ENCODE measurements around the gene C3orf70.

Gene C3orf70

GRCh38 chr3:185076219-185076618, 76.6 kb downstream of the C3orf70 start:
- H3K4me3 ChIP-seq (ENCODE audit: low read depth, low read length): no peak overlapping the region
- no peaks in the 10 kb centered on the region for H3K4me1 ChIP-seq (ENCODE audit: control insufficient read depth, insufficient read depth, low read length)
- no peaks in the 10 kb centered on the region for H3K36me3 ChIP-seq (ENCODE audit: control insufficient read depth in 2 of 2, insufficient read depth in 1 of 2, low read length in 2 of 2)
- no peak overlapping the region for H3K27ac ChIP-seq (ENCODE audit: extremely low read depth, low read depth, low read length)
- ChIA-PET CTCF (no interaction called here), POLR2A (no interaction called here)
- no peaks in the 10 kb centered on the region for H3K9me3 ChIP-seq (ENCODE audit: control insufficient read depth, insufficient read depth, low read depth, low read length)
- TF ChIP-seq ZNF2 (tag by site-specific recombination; IDR thresholded peaks at IDR 0.05) (no peak), ZNF580 (tag by site-specific recombination; IDR thresholded peaks at IDR 0.05) (no peak), CTCF (tag by site-specific recombination; IDR thresholded peaks at IDR 0.05) (no peak), ZNF132 (tag by site-specific recombination; IDR thresholded peaks at IDR 0.05; ENCODE audit: borderline replicate concordance) (no peak), ZNF623 (tag by site-specific recombination; IDR thresholded peaks at IDR 0.05) (no peak), ZSCAN18 (tag by site-specific recombination; IDR thresholded peaks at IDR 0.05) (no peak), ZNF140 (tag by site-specific recombination; IDR thresholded peaks at IDR 0.05) (no peak)

GRCh38 chr3:185075547-185075946, 77.3 kb downstream of the C3orf70 start:
- no peak for TF ChIP-seq ZNF37A (tag by site-specific recombination; IDR thresholded peaks at IDR 0.05)
- TF ChIP-seq OSR2 (tag by site-specific recombination; IDR thresholded peaks at IDR 0.05): no peak
- no peak for TF ChIP-seq GLI2 (tag by site-specific recombination; IDR thresholded peaks at IDR 0.05; ENCODE audit: borderline replicate concordance, low read depth)
- TF ChIP-seq ZNF362 (tag by site-specific recombination; IDR thresholded peaks at IDR 0.05): no peak
- no peak for TF ChIP-seq ZNF660 (tag by site-specific recombination; IDR thresholded peaks at IDR 0.05)
- TF ChIP-seq SCRT2 (tag by site-specific recombination; IDR thresholded peaks at IDR 0.05): peak; percentile 70
- TF ChIP-seq RBAK (tag by site-specific recombination; IDR thresholded peaks at IDR 0.05): no peak
- TF ChIP-seq ZBTB17 (tag by site-specific recombination; IDR thresholded peaks at IDR 0.05): no peak
- 0 out of 2 replicates have a peak, but pooled peaks have one; percentile 36 for TF ChIP-seq SCRT1 (tag by site-specific recombination; IDR thresholded peaks at IDR 0.05; ENCODE audit: borderline replicate concordance)
- no peak for TF ChIP-seq ZNF518A (tag by site-specific recombination; conservative IDR thresholded peaks at IDR 0.05; ENCODE audit: low read depth)
- TF ChIP-seq ZNF433 (tag by site-specific recombination; IDR thresholded peaks at IDR 0.05; ENCODE audit: low read depth): no peak

More at GRCh38 chr3:185075547-185075946, 77.3 kb downstream of the C3orf70 start:
- no peaks in the 10 kb centered on the region for H3K36me3 ChIP-seq (ENCODE audit: control insufficient read depth in 2 of 2, insufficient read depth in 1 of 2, low read length in 2 of 2)
- H3K27ac ChIP-seq (ENCODE audit: extremely low read depth, low read depth, low read length): no peak overlapping the region
- H3K4me1 ChIP-seq (ENCODE audit: control insufficient read depth, insufficient read depth, low read length): no peaks in the 10 kb centered on the region
- no peaks in the 10 kb centered on the region for H3K9me3 ChIP-seq (ENCODE audit: control insufficient read depth, insufficient read depth, low read depth, low read length)
- ChIA-PET CTCF (no interaction called here), POLR2A (no interaction called here)
- no peak overlapping the region for H3K4me3 ChIP-seq (ENCODE audit: low read depth, low read length)

Data from HEK293 (cell line).